Adrenal gland (tissue), 12 donors: Measurements from ENCODE around the gene AGPAT3. TPM values are rescaled to one million over a fixed set of nuclear protein-coding genes. Genes with fewer than 3 reads are reported as not detected.

Experiments used
- DNase-seq, 7 donors: peaks; one replicate each; pipeline ENCODE4 v3.0.0-alpha.2; 2019 to 2020
- H3K27ac ChIP-seq, 5 donors: fragments of 200-600 bp; sonication (generic) in 4 of 5; 1 replicate in 3 of 5; 2 replicates in 2 of 5; pipeline versions ENCODE4 v1.5.1 to v1.8.0; 2016 to 2020; ENCODE audit warnings: mild to moderate bottlenecking in 1 of 5
- H3K27me3 ChIP-seq: fragments of 200-600 bp; 2 replicates; pipeline ENCODE4 v1.8.0; 2021
- H3K36me3 ChIP-seq, 2 donors: fragments of 200-600 bp; replicated peaks in 1 of 2; 1 replicate in 1 of 2; 2 replicates in 1 of 2; pipeline versions ENCODE4 v1.5.1 to v1.8.0; 2018 to 2022
- H3K4me1 ChIP-seq, 2 donors: fragments of 200-600 bp; replicated peaks in 1 of 2; 1 replicate in 1 of 2; 2 replicates in 1 of 2; pipeline versions ENCODE4 v1.5.1 to v1.8.0; 2018 to 2021
- H3K4me3 ChIP-seq, 4 donors: fragments of 200-600 bp; sonication (generic) in 3 of 4; one replicate each; pipeline ENCODE4 v1.5.1; 2016 to 2018
- H3K9me3 ChIP-seq, 3 donors: fragments of 200-600 bp; sonication (generic) in 1 of 3; replicated peaks in 1 of 3; 1 replicate in 2 of 3; 2 replicates in 1 of 3; pipeline versions ENCODE4 v1.5.1 to v1.8.0; 2016 to 2021
- CTCF ChIP-seq, 6 experiments: fragments of 450-650 bp in 4 of 6; fragments of 200-600 bp in 2 of 6; sonication (generic) in 1 of 6; IDR thresholded peaks; 1 replicate in 5 of 6; 2 replicates in 1 of 6; pipeline versions ENCODE4 v1.5.1 to v1.8.0; 2016 to 2021; ENCODE audit warnings: antibody characterized with exemption in 6 of 6, mild to moderate bottlenecking in 2 of 6, moderate library complexity in 1 of 6
- POLR2A ChIP-seq, 2 donors: fragments of 450-650 bp; IDR thresholded peaks; one replicate each; pipeline ENCODE4 v1.6.1; 2017; ENCODE audit warnings: antibody characterized with exemption in 2 of 2, mild to moderate bottlenecking in 2 of 2, moderate library complexity in 1 of 2
- WGBS, 4 donors: extraction: QIAGEN DNeasy Blood & Tissue Kit in 2 of 4; methylation state at CpG; one replicate each; pipeline versions ENCODE4 v1.1.5 to v1.1.7; 2013 to 2017; 5-methylcytosine and 5-hydroxymethylcytosine counted together
- intact Hi-C, 2 donors: fragments of 100-400 bp; cut with DNase I; formaldehyde crosslinking; loops; one replicate each; pipeline versions ENCODE4 v1.14.1 to v1.15.0; 2022 to 2023
- polyA plus RNA-seq, 3 donors: library from polyadenylated mRNA; stranded (reverse); fragments of 200-250 nt in 2 of 3; fragments of 350-450 nt in 1 of 3; fragmentation: Illumina TruSeq in 1 of 3; extraction: RNeasy Lipid Tissue Mini Kit (QIAGEN cat#74804) in 1 of 3; gene quantifications; one replicate each; pipeline ENCODE4 v1.2.3, GENCODE V29; 2013 to 2014
- total RNA-seq, 9 donors: library from RNA; depleted of rRNA in 4 of 9; stranded (reverse); fragments of >200 nt in 4 of 9; fragments of 120-200 nt in 1 of 9; fragmentation: NEBNext Ultra II Directional in 1 of 9; extraction: Animal tissue kit (Norgen Biotek cat#: 25700) in 1 of 9; gene quantifications; one replicate each; pipeline versions ENCODE4 v1.1.0 to v1.2.4, GENCODE V29; 2013 to 2023
- donor health status: healthy with polysubstance abuse.
- donor health status: Bipolar disorder and iron deficiency.
- donor health status: DM: yes; HTN: yes; CAD: no.
- donor health status: DM: no; HTN: no; CAD: no.
- donor health status: DM: no; HTN: no; CAD: no.
- donor health status: DM: yes; HTN: yes; CAD: no.

The AGPAT3 gene
- total and polyA plus RNA-seq, 12 donors = 25.3 to 88.9 (median 47.8) TPM

DNA sequence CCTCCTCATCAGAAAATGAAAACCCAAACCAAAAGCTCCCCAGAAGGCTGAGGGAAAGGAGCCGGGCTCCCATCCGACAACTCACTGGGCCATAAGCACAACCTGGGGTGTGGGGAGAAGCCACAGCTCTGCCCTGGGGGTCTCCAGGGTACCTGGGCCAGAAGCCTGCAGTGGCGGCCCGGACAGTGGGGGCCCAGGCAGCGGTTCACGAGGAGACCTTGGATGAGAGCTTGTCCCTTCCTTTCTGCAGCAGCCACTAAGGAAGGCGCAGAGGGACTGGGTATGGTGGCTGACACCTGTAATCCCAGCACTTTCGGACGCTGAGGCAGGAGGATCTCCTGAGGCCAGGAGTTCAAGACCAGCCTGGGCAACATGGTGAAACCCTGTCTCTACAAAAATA lies 129.6 kb downstream of the AGPAT3 start:
- TF ChIP-seq POLR2A (IDR thresholded peaks at IDR 0.05) (no peak), CTCF (IDR thresholded peaks at IDR 0.05) (no peak)
- H3K27ac ChIP-seq = no peak overlapping the region
- DNase-seq = no peak
- H3K4me3 ChIP-seq = no peak overlapping the region
- H3K27me3 ChIP-seq = no peaks in the 10 kb centered on the region
- 86 to 93% (median 91%) methylated on average over 5 to 9 of the region's 9 CpGs for whole genome bisulfite sequencing, 4 donors
- no peaks in the 10 kb centered on the region for H3K9me3 ChIP-seq
- intact Hi-C loops = no loop called here
- H3K36me3 ChIP-seq = no peaks in the 10 kb centered on the region
- no peaks in the 10 kb centered on the region for H3K4me1 ChIP-seq

DNA sequence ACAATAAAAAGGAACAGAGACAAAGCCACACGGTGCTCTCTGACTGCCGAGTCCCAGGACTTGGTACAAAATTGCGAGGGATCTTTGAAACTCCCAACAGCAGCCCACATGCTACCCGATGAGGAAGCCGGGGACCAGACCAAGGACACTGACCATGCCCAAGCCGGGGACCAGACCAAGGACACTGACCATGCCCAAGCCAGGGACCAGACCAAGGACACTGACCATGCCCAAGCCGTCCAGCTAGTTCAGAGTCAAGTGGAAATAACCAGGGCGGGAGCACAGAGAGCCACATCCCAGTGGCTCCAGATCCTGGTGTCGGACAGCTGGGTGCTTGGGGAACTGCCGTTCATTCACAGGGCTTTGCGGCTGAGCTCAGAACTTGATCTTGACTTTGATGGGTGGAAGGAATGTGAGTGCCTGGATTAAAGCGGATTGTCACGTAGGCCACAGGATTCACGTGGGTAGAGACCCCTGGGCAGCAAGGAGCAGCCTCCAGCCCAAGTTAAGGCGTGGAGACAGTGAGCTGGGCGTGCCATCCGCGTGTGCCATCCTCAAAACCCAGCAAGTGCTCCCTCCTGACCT lies 130.6 kb downstream of the AGPAT3 start:
- intact Hi-C loops = no loop called here
- H3K4me3 ChIP-seq = no peak overlapping the region
- H3K27ac ChIP-seq = no peak overlapping the region
- H3K9me3 ChIP-seq = no peaks in the 10 kb centered on the region
- 83 to 86% (median 84%) methylated on average over 17 to 18 of the region's 18 CpGs for WGBS, 4 donors
- H3K4me1 ChIP-seq = no peaks in the 10 kb centered on the region
- no peak for DNase-seq
- no peak for TF ChIP-seq CTCF (IDR thresholded peaks at IDR 0.05)
- TF ChIP-seq POLR2A (IDR thresholded peaks at IDR 0.05) = no peak
- no peaks in the 10 kb centered on the region for H3K27me3 ChIP-seq
- no peaks in the 10 kb centered on the region for H3K36me3 ChIP-seq

DNA sequence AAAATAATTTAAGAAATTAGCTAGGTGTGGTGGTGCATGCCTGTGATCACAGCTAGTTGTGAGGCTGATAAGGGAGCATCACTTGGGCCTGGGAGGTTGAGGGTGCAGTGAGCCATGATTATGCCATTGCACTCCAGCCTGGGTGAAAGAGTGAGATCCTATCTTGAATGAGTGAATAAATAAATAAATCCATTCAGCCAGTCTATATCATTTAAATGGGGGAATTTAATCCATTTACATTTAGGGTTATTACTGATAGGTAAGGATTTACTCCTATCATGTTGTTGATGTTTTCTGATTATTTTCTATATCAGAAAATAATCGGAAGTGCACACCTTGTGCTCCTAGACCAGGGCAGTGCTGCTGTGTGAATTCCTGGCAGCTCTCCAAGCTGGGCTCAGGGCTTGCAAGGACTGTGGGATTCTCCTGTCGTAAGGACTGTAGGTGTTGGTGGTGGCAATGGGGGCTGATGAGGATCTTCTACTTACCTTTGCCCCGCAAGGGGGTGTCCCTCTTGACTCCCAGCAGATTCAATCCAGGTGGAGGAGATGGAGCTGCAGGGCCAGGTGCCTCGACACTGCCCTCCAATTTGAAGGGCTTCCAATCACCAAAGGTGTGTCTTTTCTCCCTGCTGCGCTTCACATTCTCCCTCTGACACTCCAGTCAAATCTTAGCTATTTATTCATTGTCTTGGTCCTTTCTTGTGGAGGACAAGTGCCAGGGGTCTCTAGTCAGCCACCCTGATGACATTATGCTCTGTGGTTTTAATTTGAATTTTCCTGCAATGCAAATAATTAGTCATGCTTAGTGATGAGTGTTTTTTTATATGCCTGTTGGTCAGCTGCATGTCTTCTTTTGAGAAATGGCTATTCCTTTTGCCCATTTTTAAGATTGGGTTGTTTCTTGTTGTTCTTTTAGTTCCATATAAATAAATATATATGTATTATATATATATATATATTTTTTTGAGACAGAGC lies 133.0 kb downstream of the AGPAT3 start:
- Histone ChIP-seq H3K9me3 (no peaks in the 10 kb centered on the region), H3K27ac (no peak overlapping the region), H3K4me1 (no peaks in the 10 kb centered on the region), H3K36me3 (no peaks in the 10 kb centered on the region), H3K4me3 (no peak overlapping the region), H3K27me3 (no peaks in the 10 kb centered on the region)
- WGBS, 4 donors = 74 to 91% (median 89%) methylated on average over 5 of the region's 5 CpGs
- intact Hi-C loops = no loop called here
- no peak for DNase-seq
- no peak for TF ChIP-seq CTCF (IDR thresholded peaks at IDR 0.05)
- no peak for TF ChIP-seq POLR2A (IDR thresholded peaks at IDR 0.05)

DNA sequence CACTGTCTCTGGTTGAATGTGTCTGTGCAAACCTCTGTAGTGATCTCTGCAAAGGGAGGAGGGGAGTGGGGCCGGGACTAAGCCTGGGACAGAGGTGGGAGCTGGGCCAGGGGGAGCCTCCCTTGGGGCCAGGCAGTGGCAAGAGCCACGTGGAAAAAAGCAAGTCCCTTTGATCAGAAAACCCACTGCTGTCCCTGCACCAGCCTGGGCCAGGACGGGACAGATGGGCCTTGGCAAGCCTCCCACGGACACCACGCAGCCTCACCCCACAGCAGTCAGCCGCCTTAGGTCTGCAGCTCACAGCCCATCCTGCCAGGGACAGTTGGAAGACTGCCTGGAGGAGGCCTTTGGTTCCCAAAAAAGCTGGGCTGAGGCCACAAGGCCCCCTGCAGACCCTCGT lies 135.3 kb downstream of the AGPAT3 start:
- no peak overlapping the region for H3K27ac ChIP-seq
- no peaks in the 10 kb centered on the region for H3K4me1 ChIP-seq
- H3K4me3 ChIP-seq = no peak overlapping the region
- intact Hi-C loops = no loop called here
- no peaks in the 10 kb centered on the region for H3K27me3 ChIP-seq
- DNase-seq = no peak
- 47 to 100% (median 53%) methylated on average over 1 to 7 of the region's 7 CpGs for WGBS, 4 donors
- no peaks in the 10 kb centered on the region for H3K9me3 ChIP-seq
- no peaks in the 10 kb centered on the region for H3K36me3 ChIP-seq
- TF ChIP-seq CTCF (IDR thresholded peaks at IDR 0.05) (no peak), POLR2A (IDR thresholded peaks at IDR 0.05) (no peak)
